H1 (cell line): ENCODE measurements around the gene CFAP97. TPM values are rescaled to one million over a fixed set of nuclear protein-coding genes. Genes with fewer than 3 reads are reported as not detected.

Experiments used
- CTCF ChIA-PET: fragments of 300-600 bp; sonication (Branson Sonifier 250); formaldehyde crosslinking; loops from one replicate; lab custom pipeline; 2021; ENCODE audit not compliant: partially characterized antibody; lab: Charles Lee
- POLR2A ChIA-PET: fragments of 300-600 bp; sonication (Branson Sonifier 250); formaldehyde crosslinking; loops from one replicate; lab custom pipeline; 2021; ENCODE audit warnings: inconsistent platforms; ENCODE audit not compliant: partially characterized antibody; lab: Charles Lee
- DNase-seq, 2 experiments: peaks; one replicate each; pipeline versions ENCODE4 v3.0.0 to v3.0.0-alpha.2; 2010 to 2022; ENCODE audit warnings: low spot score in 2 of 2, low read depth in 1 of 2, mixed read lengths in 1 of 2
- FAIRE-seq: peaks from 2 replicates; lab custom pipeline; 2011; peaks lifted over from hg19 to GRCh38; lab: Jason Lieb, UNC
- H2AFZ ChIP-seq: 2 replicates; pipeline ENCODE4 v1.8.1; 2012; ENCODE audit warnings: low read length, inconsistent platforms
- H2AK5ac ChIP-seq: 2 replicates; pipeline ENCODE4 v1.6.1; 2013; ENCODE audit warnings: low read depth, low read length
- H2BK120ac ChIP-seq: replicated peaks from 2 replicates; pipeline ENCODE3; 2013; ENCODE audit warnings: low read depth, low read length, inconsistent platforms
- H2BK12ac ChIP-seq: 2 replicates; pipeline ENCODE4 v1.6.1; 2013; ENCODE audit warnings: low read depth, low read length
- H2BK15ac ChIP-seq: 2 replicates; pipeline ENCODE4 v1.6.1; 2013; ENCODE audit warnings: low read length
- H2BK20ac ChIP-seq: 2 replicates; pipeline ENCODE4 v1.6.1; 2013; ENCODE audit warnings: low read length
- H2BK5ac ChIP-seq: 2 replicates; pipeline ENCODE4 v1.6.1; 2013; ENCODE audit warnings: low read depth, low read length
- H3K14ac ChIP-seq: 2 replicates; pipeline ENCODE4 v1.6.1; 2013; ENCODE audit warnings: inconsistent platforms; ENCODE audit not compliant: insufficient read length
- H3K18ac ChIP-seq: 2 replicates; pipeline ENCODE4 v1.6.1; 2013; ENCODE audit warnings: low read length; ENCODE audit errors: extremely low read depth
- H3K23ac ChIP-seq: 2 replicates; pipeline ENCODE4 v1.6.1; 2013; ENCODE audit warnings: inconsistent platforms; ENCODE audit not compliant: insufficient read length
- H3K23me2 ChIP-seq: 2 replicates; pipeline ENCODE4 v1.6.1; 2013; ENCODE audit warnings: low read depth, low read length
- H3K27ac ChIP-seq: 2 replicates; pipeline ENCODE4 v1.6.1; 2011; ENCODE audit warnings: low read depth, low read length, inconsistent platforms
- H3K27me3 ChIP-seq, 4 experiments: replicated peaks in 1 of 4; 1 replicate in 1 of 4; 2 replicates in 3 of 4; pipeline versions ENCODE4 v1.6.1 to v1.8.1; 2011 to 2013; ENCODE audit warnings: low read length in 3 of 4, mild to moderate bottlenecking in 3 of 4, inconsistent platforms in 2 of 4, mixed read lengths in 2 of 4, moderate library complexity in 1 of 4; ENCODE audit not compliant: control insufficient read depth in 3 of 4, insufficient read depth in 3 of 4; ENCODE audit errors: extremely low read depth in 1 of 4
- H3K36me3 ChIP-seq, 4 experiments: 2 replicates each; pipeline versions ENCODE4 v1.6.1 to v1.8.1; 2011 to 2013; ENCODE audit warnings: mild to moderate bottlenecking in 4 of 4, low read length in 3 of 4, moderate library complexity in 2 of 4, control low read depth in 1 of 4, inconsistent platforms in 1 of 4; ENCODE audit not compliant: insufficient read depth in 4 of 4, control insufficient read depth in 2 of 4
- H3K4ac ChIP-seq: replicated peaks from 2 replicates; pipeline ENCODE3; 2013; ENCODE audit warnings: low read length, low read depth, mixed read lengths, inconsistent platforms; ENCODE audit not compliant: insufficient read length
- H3K4me1 ChIP-seq, 4 experiments: replicated peaks in 1 of 4; 1 replicate in 1 of 4; 2 replicates in 3 of 4; pipeline versions ENCODE4 v1.6.1 to v1.8.1; 2011 to 2013; ENCODE audit warnings: low read length in 3 of 4, inconsistent platforms in 2 of 4, mixed read lengths in 1 of 4; ENCODE audit not compliant: insufficient read depth in 4 of 4, control insufficient read depth in 3 of 4
- H3K4me2 ChIP-seq, 2 experiments: 2 replicates each; pipeline versions ENCODE4 v1.6.1 to v1.8.1; 2011 to 2013; ENCODE audit warnings: low read depth in 2 of 2, low read length in 2 of 2, control low read depth in 1 of 2, inconsistent platforms in 1 of 2, mild to moderate bottlenecking in 1 of 2; ENCODE audit not compliant: insufficient read depth in 1 of 2
- H3K4me3 ChIP-seq, 4 experiments: fragments of 200-600, 300-600 bp in 1 of 4; sonication (generic), shearing (Covaris generic), sonication (Bioruptor Twin) in 1 of 4; 2 replicates each; pipeline versions ENCODE4 v1.5.1 to v1.8.1; 2011 to 2016; ENCODE audit warnings: low read length in 4 of 4, low read depth in 3 of 4, control low read depth in 2 of 4, inconsistent platforms in 2 of 4, mild to moderate bottlenecking in 2 of 4, mixed read lengths in 1 of 4, moderate library complexity in 1 of 4; ENCODE audit not compliant: insufficient read depth in 2 of 4; ENCODE audit errors: extremely low read depth in 1 of 4
- H3K56ac ChIP-seq: replicated peaks from 2 replicates; pipeline ENCODE3; 2013; ENCODE audit warnings: low read depth, mild to moderate bottlenecking, mixed read lengths, low read length, inconsistent platforms; ENCODE audit not compliant: insufficient read length
- H3K79me1 ChIP-seq: 2 replicates; pipeline ENCODE4 v1.6.1; 2013; ENCODE audit warnings: low read depth, low read length, control low read depth
- H3K79me2 ChIP-seq, 2 experiments: 2 replicates each; pipeline versions ENCODE4 v1.6.1 to v1.8.1; 2012 to 2013; ENCODE audit warnings: low read length in 2 of 2, mild to moderate bottlenecking in 2 of 2, inconsistent platforms in 1 of 2; ENCODE audit not compliant: insufficient read depth in 2 of 2, control insufficient read depth in 1 of 2
- H3K9ac ChIP-seq, 4 experiments: replicated peaks in 1 of 4; 1 replicate in 1 of 4; 2 replicates in 3 of 4; pipeline versions ENCODE4 v1.6.1 to v1.8.1; 2011 to 2013; ENCODE audit warnings: low read depth in 3 of 4, low read length in 3 of 4, control low read depth in 2 of 4, mild to moderate bottlenecking in 2 of 4, moderate library complexity in 2 of 4, inconsistent platforms in 1 of 4; ENCODE audit errors: extremely low read depth in 1 of 4
- H3K9me3 ChIP-seq, 2 experiments: 2 replicates each; pipeline versions ENCODE4 v1.6.1 to v1.8.1; 2012 to 2013; ENCODE audit warnings: mild to moderate bottlenecking in 2 of 2, moderate library complexity in 2 of 2, control low read depth in 1 of 2, inconsistent platforms in 1 of 2, low read depth in 1 of 2, low read length in 1 of 2, mixed read lengths in 1 of 2; ENCODE audit not compliant: insufficient read depth in 2 of 2
- H4K20me1 ChIP-seq, 2 experiments: replicated peaks in 1 of 2; 2 replicates each; pipeline versions ENCODE3 to v1.8.1; 2011 to 2013; ENCODE audit warnings: inconsistent platforms in 2 of 2, low read length in 2 of 2, mild to moderate bottlenecking in 1 of 2; ENCODE audit not compliant: insufficient read depth in 2 of 2, control insufficient read depth in 1 of 2
- H4K5ac ChIP-seq: 2 replicates; pipeline ENCODE4 v1.6.1; 2013; ENCODE audit warnings: low read length, low read depth, mixed read lengths, inconsistent platforms; ENCODE audit not compliant: insufficient read length
- H4K8ac ChIP-seq: 2 replicates; pipeline ENCODE4 v1.8.0; 2013; ENCODE audit warnings: mild to moderate bottlenecking, moderate library complexity, low read length, inconsistent platforms; ENCODE audit not compliant: insufficient read depth; ENCODE audit errors: extremely low read depth
- H4K91ac ChIP-seq: replicated peaks from 2 replicates; pipeline ENCODE3; 2013; ENCODE audit warnings: low read length, mixed read lengths, inconsistent platforms; ENCODE audit not compliant: insufficient read length
- HDAC2 ChIP-seq, 2 experiments: fragments of 300-600 bp in 1 of 2; sonication (generic) in 1 of 2; IDR thresholded peaks; 2 replicates each; pipeline ENCODE4 v1.6.1; 2011 to 2012; ENCODE audit warnings: low read depth in 2 of 2, low read length in 2 of 2, mild to moderate bottlenecking in 2 of 2, moderate library complexity in 2 of 2, borderline replicate concordance in 1 of 2, inconsistent platforms in 1 of 2
- RAD21 ChIP-seq, 2 experiments: IDR thresholded peaks in 1 of 2; conservative IDR thresholded peaks in 1 of 2; 2 replicates each; pipeline ENCODE4 v1.6.1; 2011; ENCODE audit warnings: low read depth in 2 of 2, low read length in 2 of 2, improper control_type of control experiment in 1 of 2, inconsistent platforms in 1 of 2, mild to moderate bottlenecking in 1 of 2, moderate library complexity in 1 of 2
- RFX5 ChIP-seq: IDR thresholded peaks from 2 replicates; pipeline ENCODE4 v1.6.1; 2011; ENCODE audit warnings: low read depth, low read length, improper control_type of control experiment, borderline replicate concordance
- TAF1 ChIP-seq: IDR thresholded peaks from 2 replicates; pipeline ENCODE4 v1.6.1; 2011; ENCODE audit warnings: mild to moderate bottlenecking, low read depth, low read length
- WGBS, 2 experiments: shearing (Covaris generic) in 1 of 2; methylation state at CpG; one replicate each; pipeline versions ENCODE4 v1.1.6 to v1.1.7; 2013 to 2015; ENCODE audit warnings: low lambda C conversion rate in 2 of 2, mixed read lengths in 2 of 2, inconsistent platforms in 1 of 2, low coverage in 1 of 2, missing lambda C conversion rate in 1 of 2; ENCODE audit not compliant: insufficient replicate concordance in 2 of 2, insufficient coverage in 1 of 2, insufficient read length in 1 of 2; ENCODE audit errors: extremely low coverage in 1 of 2, missing lambda C conversion rate in 1 of 2; 5-methylcytosine and 5-hydroxymethylcytosine counted together
- polyA plus RNA-seq, 7 experiments: library from polyadenylated mRNA; depleted of rRNA in 3 of 7; stranded (reverse) in 5 of 7; unstranded in 2 of 7; fragments of >200 nt in 5 of 7; fragments of 200-250 nt in 2 of 7; gene quantifications; 1 replicate in 5 of 7; 2 replicates in 1 of 7; 4 replicates in 1 of 7; pipeline versions ENCODE4 v1.2.1 to v1.2.3, GENCODE V29; 2011 to 2013; ENCODE audit warnings: missing spikeins in 2 of 7, mixed read lengths in 2 of 7
- total RNA-seq: library from RNA; stranded (reverse); fragmentation: NEBNext Ultra II Directional; extraction: Animal tissue kit (Norgen Biotek cat#: 25700); gene quantifications from 2 replicates; pipeline ENCODE4 v1.2.1, GENCODE V29; 2021
- TF ChIP-seq, protein P1 (sequence below): IDR thresholded peaks from 2 replicates; pipeline ENCODE4 v1.6.1; 2012; ENCODE audit warnings: inconsistent platforms
- TF ChIP-seq, protein P2 (sequence below): IDR thresholded peaks from 2 replicates; pipeline ENCODE4 v1.6.1; 2011; ENCODE audit warnings: low read depth, mild to moderate bottlenecking, low read length; ENCODE audit not compliant: insufficient read depth

CFAP97 gene
- total and polyA plus RNA-seq, 2 of the 8 experiments (the other 6 are each of a cell fraction or from before 2014, with no cell fraction given) = 9.2 to 40.4 TPM

GRCh38 chr4:185124006-185124405 is 79.8 kb downstream of the CFAP97 start:
- WGBS, 2 experiments = 69% methylated on average over 3 of the region's 3 CpGs; no CpG with 5 or more reads in 1 of the 2 experiments

More at GRCh38 chr4:185124006-185124405, 79.8 kb downstream of the CFAP97 start:
- Histone ChIP-seq H2BK120ac (no peak overlapping the region), H3K4me3 (no peak overlapping the region), H3K4ac (no peak overlapping the region), H4K8ac (no peak overlapping the region), H2AFZ (no peak overlapping the region), H2BK5ac (no peak overlapping the region), H2BK20ac (no peak overlapping the region), H3K79me1 (no peaks in the 10 kb centered on the region), H3K56ac (no peak overlapping the region), H4K20me1 (no peaks in the 10 kb centered on the region), H3K36me3 (no peaks in the 10 kb centered on the region), H3K9ac (no peak overlapping the region), H2BK12ac (no peak overlapping the region), H3K27ac (no peak overlapping the region), H3K9me3 (no peaks in the 10 kb centered on the region; a peak in 1 of 4 replicates), H3K4me2 (no peak overlapping the region), H3K14ac (no peak overlapping the region), H3K27me3 (peaks cover under 1 to 20% (median 14%) of the 10 kb centered on the region in 4 experiments), H3K4me1 (peaks cover 3 to 15% (median 8%) of the 10 kb centered on the region in 4 experiments), H3K79me2 (no peaks in the 10 kb centered on the region), H3K23ac (no peak overlapping the region), H3K18ac (no peak overlapping the region), H2BK15ac (no peak overlapping the region), H4K5ac (no peak overlapping the region), H4K91ac (no peak overlapping the region), H2AK5ac (no peak overlapping the region), H3K23me2 (peaks cover 11% of the 10 kb centered on the region; the same call in 1 of the 2 replicates)
- FAIRE-seq (no peak), DNase-seq (no peak)
- TF ChIP-seq RAD21 (IDR thresholded peaks at IDR 0.05 in 1 of 2, conservative IDR thresholded peaks at IDR 0.05 in 1 of 2; ENCODE audit: low read depth in 2 of 2, low read length in 2 of 2) (no peak), TAF1 (no peak), HDAC2 (IDR thresholded peaks at IDR 0.05; ENCODE audit: borderline replicate concordance in 1 of 2, low read depth in 2 of 2, low read length in 2 of 2) (no peak), RFX5 (no peak)
- TF ChIP-seq, protein P1, sequence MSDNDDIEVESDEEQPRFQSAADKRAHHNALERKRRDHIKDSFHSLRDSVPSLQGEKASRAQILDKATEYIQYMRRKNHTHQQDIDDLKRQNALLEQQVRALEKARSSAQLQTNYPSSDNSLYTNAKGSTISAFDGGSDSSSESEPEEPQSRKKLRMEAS = no peak
- TF ChIP-seq, protein P2, sequence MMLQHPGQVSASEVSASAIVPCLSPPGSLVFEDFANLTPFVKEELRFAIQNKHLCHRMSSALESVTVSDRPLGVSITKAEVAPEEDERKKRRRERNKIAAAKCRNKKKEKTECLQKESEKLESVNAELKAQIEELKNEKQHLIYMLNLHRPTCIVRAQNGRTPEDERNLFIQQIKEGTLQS = no peak
- POLR2A ChIA-PET = interaction anchor here (0.6 to 2.7 kb wide), 3 partner anchors 15 to 193 kb away, joined by 3 to 9 read pairs (median 5); no protein-coding TSS in a partner anchor
- CTCF ChIA-PET = interaction anchor here (0.6 to 3.5 kb wide), 6 partner anchors 11 to 142 kb away, joined by 3 to 12 read pairs (median 6); no protein-coding TSS in a partner anchor
